ENCODE data around the gene ROBO1. TPM values are rescaled to one million over a fixed set of nuclear protein-coding genes. Genes with fewer than 3 reads are reported as not detected.

ROBO1 gene
- total RNA-seq, 1 experiment from 2014 or later: 67.6 TPM

DNA sequence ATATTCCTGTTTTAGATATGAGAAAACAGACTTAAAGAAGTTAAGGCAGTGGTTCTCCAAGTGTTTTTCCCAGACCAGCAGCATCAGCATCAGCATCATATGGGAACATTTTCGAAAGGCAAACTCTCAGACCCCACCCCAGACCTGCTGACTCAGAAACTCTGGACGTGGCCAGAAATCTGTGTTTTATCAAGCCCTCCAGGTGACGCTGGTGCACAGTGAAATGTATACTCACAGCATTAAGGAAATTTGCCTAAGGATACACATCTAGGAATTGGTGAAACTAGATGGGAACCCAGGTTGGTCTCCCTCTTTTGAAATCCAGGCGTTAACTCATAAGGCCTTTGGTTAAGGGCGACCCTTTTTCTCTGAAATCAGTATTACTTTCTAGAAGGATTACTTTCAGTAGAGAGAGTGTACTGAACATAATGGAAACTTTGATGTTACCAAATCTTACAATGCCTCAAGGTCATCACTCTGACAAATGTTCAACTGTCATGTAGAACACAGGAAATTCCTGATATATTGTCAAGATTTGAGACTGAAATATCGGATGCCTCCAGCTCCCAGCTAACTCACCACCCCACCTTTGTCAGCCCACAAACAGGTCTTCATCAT is 910.2 kb downstream of the ROBO1 start:
- no peak overlapping the region for H3K4me3 ChIP-seq (ENCODE audit: low read depth, low read length, poor library complexity, severe bottlenecking)
- H3K36me3 ChIP-seq (ENCODE audit: insufficient read depth, low read length, poor library complexity, severe bottlenecking): no peaks in the 10 kb centered on the region
- DNase-seq (ENCODE audit: low spot score): no peak
- ChIA-PET POLR2A (ENCODE audit: low non-redundant PET) (no interaction called here), CTCF (no interaction called here)
- H3K27me3 ChIP-seq (replicated peaks; ENCODE audit: insufficient read depth, low read depth, low read length, poor library complexity): no peaks in the 10 kb centered on the region
- BruUV-seq (replicated peaks): no TSS peak
- H3K4me1 ChIP-seq (ENCODE audit: insufficient read depth, low read length, poor library complexity, severe bottlenecking): peaks cover 22% of the 10 kb centered on the region
- TF ChIP-seq, protein P1, sequence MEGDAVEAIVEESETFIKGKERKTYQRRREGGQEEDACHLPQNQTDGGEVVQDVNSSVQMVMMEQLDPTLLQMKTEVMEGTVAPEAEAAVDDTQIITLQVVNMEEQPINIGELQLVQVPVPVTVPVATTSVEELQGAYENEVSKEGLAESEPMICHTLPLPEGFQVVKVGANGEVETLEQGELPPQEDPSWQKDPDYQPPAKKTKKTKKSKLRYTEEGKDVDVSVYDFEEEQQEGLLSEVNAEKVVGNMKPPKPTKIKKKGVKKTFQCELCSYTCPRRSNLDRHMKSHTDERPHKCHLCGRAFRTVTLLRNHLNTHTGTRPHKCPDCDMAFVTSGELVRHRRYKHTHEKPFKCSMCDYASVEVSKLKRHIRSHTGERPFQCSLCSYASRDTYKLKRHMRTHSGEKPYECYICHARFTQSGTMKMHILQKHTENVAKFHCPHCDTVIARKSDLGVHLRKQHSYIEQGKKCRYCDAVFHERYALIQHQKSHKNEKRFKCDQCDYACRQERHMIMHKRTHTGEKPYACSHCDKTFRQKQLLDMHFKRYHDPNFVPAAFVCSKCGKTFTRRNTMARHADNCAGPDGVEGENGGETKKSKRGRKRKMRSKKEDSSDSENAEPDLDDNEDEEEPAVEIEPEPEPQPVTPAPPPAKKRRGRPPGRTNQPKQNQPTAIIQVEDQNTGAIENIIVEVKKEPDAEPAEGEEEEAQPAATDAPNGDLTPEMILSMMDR (conservative IDR thresholded peaks at IDR 0.05; ENCODE audit: low read depth, low read length): peak; percentile 17; the same call in 1 of the 2 replicates
- TF ChIP-seq EZH2 (IDR thresholded peaks at IDR 0.05; ENCODE audit: borderline replicate concordance, low read depth, low read length, poor library complexity, severe bottlenecking): no peak
- no peaks in the 10 kb centered on the region for H3K9me3 ChIP-seq (ENCODE audit: low read depth, low read length, poor library complexity, severe bottlenecking)
- H3K27ac ChIP-seq (ENCODE audit: low read depth, low read length, poor library complexity, severe bottlenecking): no peak overlapping the region
- intact Hi-C loops (cut with micrococcal nuclease; ENCODE audit: unreplicated experiment): no loop called here

- TF ChIP-seq, protein P1 (conservative IDR thresholded peaks at IDR 0.05; ENCODE audit: low read depth, low read length): no peak
- TF ChIP-seq EZH2 (IDR thresholded peaks at IDR 0.05; ENCODE audit: borderline replicate concordance, low read depth, low read length, poor library complexity, severe bottlenecking): no peak
- no TSS peak for BruUV-seq (replicated peaks)
- Histone ChIP-seq H3K36me3 (ENCODE audit: insufficient read depth, low read length, poor library complexity, severe bottlenecking) (no peaks in the 10 kb centered on the region), H3K4me1 (ENCODE audit: insufficient read depth, low read length, poor library complexity, severe bottlenecking) (peaks cover 22% of the 10 kb centered on the region), H3K27ac (ENCODE audit: low read depth, low read length, poor library complexity, severe bottlenecking) (no peak overlapping the region), H3K4me3 (ENCODE audit: low read depth, low read length, poor library complexity, severe bottlenecking) (no peak overlapping the region), H3K27me3 (replicated peaks; ENCODE audit: insufficient read depth, low read depth, low read length, poor library complexity) (no peaks in the 10 kb centered on the region), H3K9me3 (ENCODE audit: low read depth, low read length, poor library complexity, severe bottlenecking) (no peaks in the 10 kb centered on the region)
- POLR2A ChIA-PET (ENCODE audit: low non-redundant PET): no interaction called here
- intact Hi-C loops (cut with micrococcal nuclease; ENCODE audit: unreplicated experiment): no loop called here
- DNase-seq (ENCODE audit: low spot score): no peak
- CTCF ChIA-PET: no interaction called here
Measured at GRCh38 chr3:78856164-78856563, 911.6 kb downstream of the ROBO1 start.

GRCh38 chr3:78855190-78855589 is 912.6 kb downstream of the ROBO1 start:
- intact Hi-C loops (cut with micrococcal nuclease; ENCODE audit: unreplicated experiment): no loop called here
- no peaks in the 10 kb centered on the region for H3K27me3 ChIP-seq (replicated peaks; ENCODE audit: insufficient read depth, low read depth, low read length, poor library complexity)
- H3K9me3 ChIP-seq (ENCODE audit: low read depth, low read length, poor library complexity, severe bottlenecking): no peaks in the 10 kb centered on the region
- DNase-seq (ENCODE audit: low spot score): no peak
- H3K4me1 ChIP-seq (ENCODE audit: insufficient read depth, low read length, poor library complexity, severe bottlenecking): peaks cover 22% of the 10 kb centered on the region
- no TSS peak for BruUV-seq (replicated peaks)
- no peak for TF ChIP-seq EZH2 (IDR thresholded peaks at IDR 0.05; ENCODE audit: borderline replicate concordance, low read depth, low read length, poor library complexity, severe bottlenecking)
- TF ChIP-seq, protein P1 (conservative IDR thresholded peaks at IDR 0.05; ENCODE audit: low read depth, low read length): no peak
- no peaks in the 10 kb centered on the region for H3K36me3 ChIP-seq (ENCODE audit: insufficient read depth, low read length, poor library complexity, severe bottlenecking)
- H3K4me3 ChIP-seq (ENCODE audit: low read depth, low read length, poor library complexity, severe bottlenecking): no peak overlapping the region
- H3K27ac ChIP-seq (ENCODE audit: low read depth, low read length, poor library complexity, severe bottlenecking): no peak overlapping the region
- POLR2A ChIA-PET (ENCODE audit: low non-redundant PET): no interaction called here
- CTCF ChIA-PET: no interaction called here

Measured in A673 (cell line).